GM18507 (cell line): ENCODE results near the gene ALDOA.
"Not testable (repeated sequence)": the region's sequence is repeated elsewhere in the genome, so short reads cannot be mapped to it uniquely, and the experiment has no call there.

Experiments used
- DNase-seq: peaks from one replicate; pipeline ENCODE4 v3.0.0; 2011; ENCODE audit warnings: low read depth; ENCODE audit not compliant: insufficient read length; ENCODE audit errors: extremely low spot score
- FAIRE-seq: peaks from 2 replicates; lab custom pipeline; 2011; peaks lifted over from hg19 to GRCh38; lab: Jason Lieb, UNC

The ALDOA gene

DNA sequence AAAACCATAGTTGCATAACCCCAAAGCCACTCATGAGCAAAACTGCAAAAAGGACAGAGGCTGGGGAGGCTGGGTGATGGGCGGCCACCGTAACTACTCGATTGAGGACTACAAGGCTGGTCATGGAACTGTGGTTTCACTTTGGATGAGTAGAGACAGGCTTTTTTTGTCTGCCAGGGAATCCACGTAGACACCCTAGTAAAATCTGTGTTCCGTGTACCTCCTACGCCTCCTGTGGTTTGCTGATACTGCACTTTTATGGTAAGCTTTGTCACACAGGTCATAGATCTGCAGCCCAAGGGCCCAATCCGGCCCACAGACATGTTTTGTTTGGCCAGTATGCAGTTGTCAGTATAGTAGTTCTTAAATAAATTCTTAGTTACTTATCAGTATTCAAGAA lies 32.3 kb upstream of the ALDOA start:
- DNase-seq (no peak), FAIRE-seq (peak; percentile 64)

DNA sequence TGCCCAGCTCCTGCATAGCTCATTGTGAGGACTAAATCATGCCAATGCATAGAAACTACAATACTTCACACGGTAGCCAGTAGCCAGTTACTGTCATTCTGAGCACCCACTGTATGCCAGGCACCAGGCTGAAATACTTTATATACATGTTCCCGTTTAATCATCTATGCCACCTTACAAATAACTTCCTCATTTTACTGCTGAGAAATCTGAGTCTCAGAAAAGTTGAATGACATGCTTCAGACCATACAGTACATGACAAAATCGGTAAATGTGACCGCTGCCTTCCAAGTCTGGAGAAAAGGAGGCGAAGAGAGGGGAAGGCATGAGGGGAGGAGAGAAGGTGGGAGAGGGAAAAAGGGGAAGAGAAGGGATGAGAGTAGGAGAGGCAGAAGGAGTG lies 25.3 kb upstream of the ALDOA start:
- FAIRE-seq: no peak
- no peak for DNase-seq

DNA sequence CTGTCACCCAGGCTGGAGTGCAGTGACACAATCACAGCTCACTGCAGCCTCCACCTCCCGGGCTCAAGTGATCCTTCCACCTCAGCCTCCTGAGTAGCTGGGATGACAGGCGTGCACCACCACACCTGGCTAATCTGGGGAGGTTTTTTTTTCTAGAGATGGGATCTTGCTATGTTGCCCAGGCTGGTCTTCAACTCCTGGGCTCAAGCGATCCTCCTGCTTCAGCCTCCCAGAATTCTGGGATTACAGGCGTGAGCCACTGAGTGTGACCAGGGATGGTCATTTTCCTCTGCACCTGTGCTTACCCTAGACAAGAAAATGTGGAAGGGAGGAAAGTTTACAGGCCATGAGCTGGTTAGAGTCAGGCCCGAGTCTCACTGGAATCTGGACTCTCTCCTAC lies 24.9 kb upstream of the ALDOA start:
- not testable (repeated sequence) for FAIRE-seq, DNase-seq

GRCh38 chr16:30041841-30042240 lies 23.7 kb upstream of the ALDOA start:
- FAIRE-seq (no peak), DNase-seq (no peak)

- FAIRE-seq (no peak), DNase-seq (no peak)
Measured at GRCh38 chr16:30046178-30046577, 19.4 kb upstream of the ALDOA start.

GRCh38 chr16:30046588-30046987 lies 19.0 kb upstream of the ALDOA start:
- FAIRE-seq (no peak), DNase-seq (no peak)

DNA sequence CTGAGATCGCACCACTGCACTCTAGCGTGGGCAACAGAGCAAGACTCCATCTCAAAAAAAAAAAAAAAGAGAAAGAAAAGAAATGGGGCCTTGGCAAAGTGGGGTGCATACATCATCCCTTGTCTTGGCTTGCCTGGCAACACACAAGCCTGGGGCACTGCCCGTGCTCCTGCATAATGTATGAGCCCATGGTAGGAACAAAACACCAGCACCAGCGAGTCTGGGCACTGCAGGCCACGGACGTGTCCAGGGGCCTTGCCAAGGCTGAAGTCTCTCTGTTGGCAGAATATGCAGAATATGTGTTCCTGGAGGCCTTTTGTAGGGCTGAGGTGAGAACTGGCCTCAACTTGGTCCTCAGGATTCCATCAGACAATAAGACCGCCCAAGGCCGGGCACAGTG lies 15.7 kb upstream of the ALDOA start:
- DNase-seq: no peak
- FAIRE-seq: no peak

- no peak for FAIRE-seq
- no peak for DNase-seq
Measured at GRCh38 chr16:30051518-30051917, 14.0 kb upstream of the ALDOA start.

DNA sequence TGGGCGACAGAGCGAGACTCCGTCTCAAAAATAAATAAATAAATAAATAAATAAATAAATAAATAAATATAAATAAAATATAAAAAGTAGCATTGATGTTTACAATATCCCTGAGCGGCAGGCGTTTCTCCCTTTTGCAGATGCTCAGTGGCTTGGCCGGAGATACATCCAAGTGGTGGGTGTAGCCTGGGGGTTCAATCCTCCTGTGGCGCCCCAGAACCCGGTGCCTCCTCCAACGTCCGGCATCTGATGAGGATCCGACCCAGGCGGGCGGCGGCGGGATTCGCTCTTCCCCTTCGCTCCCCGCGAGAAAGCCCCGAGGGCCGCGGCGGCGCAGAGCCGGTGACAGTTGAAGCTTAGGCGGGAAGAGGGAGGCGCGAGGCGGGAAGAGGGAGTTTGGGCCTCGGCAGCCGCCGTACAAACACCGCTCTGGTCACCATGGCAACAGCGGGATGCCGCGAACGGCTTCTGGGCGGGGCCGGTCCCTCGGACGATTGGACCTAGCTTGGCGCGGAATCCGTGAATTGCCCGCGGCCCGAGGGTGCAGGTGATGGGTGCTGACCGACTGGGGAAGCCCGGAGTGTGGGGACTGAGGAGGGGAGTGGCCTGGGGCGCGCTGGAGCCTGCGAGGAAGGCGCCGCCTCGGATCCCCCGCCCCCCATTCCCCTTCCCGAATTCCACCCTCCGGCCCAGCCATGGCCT lies 12.7 kb upstream of the ALDOA start:
- DNase-seq (peak; percentile 95), FAIRE-seq (peak; percentile 90)

GRCh38 chr16:30053376-30054015 lies 12.1 kb upstream of the ALDOA start:
- DNase-seq (no peak), FAIRE-seq (no peak)

DNA sequence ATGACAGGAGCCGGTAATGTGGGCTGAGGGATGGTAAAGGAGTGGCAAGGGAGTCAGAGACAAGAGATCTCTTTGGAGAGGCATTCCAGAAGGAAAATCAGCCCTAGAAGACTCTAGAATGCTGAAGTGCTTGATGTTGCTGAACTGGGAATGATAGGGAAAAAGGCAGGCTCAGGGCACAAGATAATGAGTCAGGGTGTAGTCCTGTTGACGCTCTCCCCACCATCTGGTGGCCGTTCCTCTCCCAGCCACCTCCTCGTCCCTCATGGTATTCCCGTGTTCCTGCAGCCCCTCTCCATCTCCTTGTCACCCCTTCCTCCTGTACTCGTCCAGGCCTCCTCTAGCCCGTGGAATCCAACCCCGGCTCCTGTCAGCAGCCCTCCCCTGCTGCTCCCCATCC lies 11.1 kb upstream of the ALDOA start:
- DNase-seq (no peak), FAIRE-seq (no peak)

- FAIRE-seq (no peak), DNase-seq (no peak)
Measured at GRCh38 chr16:30054959-30055553, 10.5 kb upstream of the ALDOA start.

GRCh38 chr16:30060346-30060745 lies 5.2 kb upstream of the ALDOA start:
- DNase-seq (no peak), FAIRE-seq (no peak)

DNA sequence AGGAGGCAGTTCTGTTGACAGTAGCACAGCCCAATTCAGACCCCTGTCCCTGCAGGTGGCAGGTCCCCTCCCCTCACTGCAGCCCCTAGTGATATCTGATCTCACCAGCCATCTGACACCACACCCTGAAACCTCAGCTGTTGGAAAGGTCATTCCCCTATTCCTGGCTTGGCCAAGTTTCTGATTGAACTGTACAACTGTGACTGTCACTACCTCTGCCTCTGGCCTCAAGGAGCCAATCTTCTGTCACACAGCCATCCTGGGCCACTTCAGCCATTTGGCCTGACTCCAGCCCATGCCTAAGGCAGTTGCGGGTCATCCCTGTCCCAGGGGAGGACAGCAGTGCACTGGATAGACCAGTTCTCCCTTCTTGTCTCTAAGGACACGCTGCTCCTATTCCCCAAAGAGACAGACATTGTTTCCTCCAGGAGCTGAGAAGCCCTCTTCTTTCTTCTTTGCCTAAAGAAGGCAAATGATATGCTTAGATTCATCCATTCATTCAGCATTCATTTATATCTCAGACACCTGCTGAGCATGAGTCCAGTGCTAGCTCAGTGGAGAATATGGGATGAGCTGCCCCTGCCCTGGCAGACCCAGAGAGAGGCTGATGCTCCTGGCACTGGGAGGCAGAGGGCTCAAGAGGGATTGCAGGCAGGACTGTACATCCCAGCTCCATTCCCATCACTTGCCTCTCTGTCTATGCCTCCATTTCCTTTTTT lies 4.6 kb upstream of the ALDOA start:
- no peak for FAIRE-seq

GRCh38 chr16:30063278-30063892 lies 2.2 kb upstream of the ALDOA start:
- no peak for FAIRE-seq

More for the DNA sequence above, 4.6 kb upstream of the ALDOA start:
- no peak for DNase-seq

DNA sequence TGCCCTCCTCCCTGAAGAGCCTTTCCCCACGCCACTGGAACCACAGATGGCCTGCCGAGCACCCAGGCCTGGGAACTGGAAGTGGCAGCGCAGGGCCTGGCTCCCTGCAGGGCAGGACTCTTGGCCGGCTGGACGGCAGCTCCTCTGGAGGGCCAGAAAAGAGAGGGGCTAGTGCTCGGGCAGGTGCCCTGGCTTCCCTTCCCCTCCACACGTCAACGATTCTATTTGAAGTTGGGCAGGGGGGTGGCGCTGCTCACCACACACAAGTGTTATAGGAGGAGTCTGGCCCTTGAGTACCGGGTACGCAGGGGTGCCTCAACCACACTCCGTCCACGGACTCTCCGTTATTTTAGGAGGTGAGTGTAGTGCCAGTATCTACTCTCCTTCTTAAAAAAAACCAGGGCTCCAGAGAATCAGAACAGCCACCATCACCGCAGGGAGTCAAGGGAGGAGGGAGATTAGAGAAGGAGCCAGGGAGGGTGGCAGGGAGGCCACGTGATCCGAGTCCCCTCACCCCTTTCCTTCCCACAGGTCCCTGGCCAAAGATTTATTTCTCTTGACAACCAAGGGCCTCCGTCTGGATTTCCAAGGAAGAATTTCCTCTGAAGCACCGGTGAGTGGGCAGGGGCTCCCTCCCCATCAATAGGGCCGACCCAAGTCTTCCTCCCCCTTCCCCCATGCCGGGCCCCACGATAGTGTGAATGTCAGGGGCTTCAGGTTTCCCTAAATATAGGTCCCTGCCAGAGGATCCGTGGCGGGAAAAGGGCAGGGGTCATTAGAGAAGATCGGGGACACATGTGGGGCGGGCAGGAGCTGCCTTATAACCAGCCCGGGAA lies 1.4 kb upstream of the ALDOA start:
- peak; percentile 57 for DNase-seq
- peak; percentile 79 for FAIRE-seq

More at GRCh38 chr16:30063278-30063892, 2.2 kb upstream of the ALDOA start:
- no peak for DNase-seq

- FAIRE-seq: no peak
- no peak for DNase-seq
Measured at GRCh38 chr16:30064729-30065101, 845 bp upstream of the ALDOA start.

DNA sequence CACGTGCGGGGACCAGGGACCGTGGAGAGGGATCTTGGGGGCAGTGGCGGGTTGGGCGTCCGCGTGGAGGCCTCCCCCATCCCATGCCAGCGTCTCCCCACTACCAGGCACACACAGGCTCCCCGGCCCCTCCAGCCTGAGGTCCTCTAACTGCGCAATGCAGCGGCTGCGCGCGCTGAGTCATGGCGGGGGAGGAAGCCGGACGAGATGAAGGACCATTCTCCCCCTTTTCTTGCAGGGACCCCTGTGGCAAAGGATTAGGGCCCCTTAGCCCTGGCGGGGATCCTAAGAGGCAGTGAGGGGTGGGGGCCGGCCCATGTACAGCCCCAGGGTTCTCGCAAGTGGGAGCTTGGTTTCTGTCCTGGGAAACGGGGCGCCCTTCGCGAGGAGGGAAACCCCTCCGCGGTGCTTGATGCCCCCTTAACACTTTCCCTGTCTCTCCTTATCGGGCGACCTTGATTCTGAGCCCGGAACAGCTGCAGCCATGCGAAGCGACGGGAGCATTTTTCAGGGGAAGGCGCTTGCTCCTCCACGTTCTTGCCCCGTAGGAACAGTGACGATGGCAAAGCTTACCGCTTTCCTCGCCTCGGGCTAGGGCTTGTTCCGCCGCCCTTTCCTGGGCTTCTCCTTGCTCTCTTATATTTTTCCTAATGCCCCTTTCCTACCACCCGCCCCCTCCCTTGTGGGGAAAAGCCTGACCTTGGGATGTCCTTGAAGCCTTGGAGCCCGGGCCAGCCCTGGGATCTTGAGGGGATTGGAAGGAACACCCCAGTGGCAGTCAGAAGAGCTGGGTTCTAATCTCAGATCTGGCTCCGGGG lies 592 bp downstream of the ALDOA start:
- no peak for FAIRE-seq
- DNase-seq: no peak
